Small intestine (tissue), 7 donors: ENCODE results near the gene FASTKD1. TPM values are rescaled to one million over a fixed set of nuclear protein-coding genes. Genes with fewer than 3 reads are reported as not detected.
"Not testable (repeated sequence)": the region's sequence is repeated elsewhere in the genome, so short reads cannot be mapped to it uniquely, and the experiment has no call there.

Experiments
- DNase-seq, 2 donors: peaks; one replicate each; pipeline versions ENCODE4 v3.0.0 to v3.0.0-alpha.2; 2013
- FAIRE-seq: peaks from 2 replicates; lab custom pipeline; 2012; peaks lifted over from hg19 to GRCh38; lab: Jason Lieb, UNC
- H3K27ac ChIP-seq, 3 donors: one replicate each; pipeline ENCODE4 v1.5.1; 2013; ENCODE audit warnings: low read length in 2 of 3, mild to moderate bottlenecking in 2 of 3, control low read depth in 1 of 3, inconsistent platforms in 1 of 3, low read depth in 1 of 3, moderate library complexity in 1 of 3
- H3K27me3 ChIP-seq, 3 donors: one replicate each; pipeline ENCODE4 v1.6.1; 2013; ENCODE audit warnings: low read length in 3 of 3, inconsistent platforms in 1 of 3; ENCODE audit not compliant: control insufficient read depth in 3 of 3, insufficient read depth in 3 of 3
- H3K36me3 ChIP-seq, 3 donors: one replicate each; pipeline ENCODE4 v1.6.1; 2013; ENCODE audit warnings: low read length in 3 of 3, inconsistent platforms in 1 of 3, low read depth in 1 of 3, mild to moderate bottlenecking in 1 of 3, moderate library complexity in 1 of 3; ENCODE audit not compliant: control insufficient read depth in 3 of 3, insufficient read depth in 2 of 3
- H3K4me1 ChIP-seq, 3 donors: one replicate each; pipeline ENCODE4 v1.6.1; 2013; ENCODE audit warnings: low read length in 2 of 3, inconsistent platforms in 1 of 3, low read depth in 1 of 3, mild to moderate bottlenecking in 1 of 3, moderate library complexity in 1 of 3; ENCODE audit not compliant: control insufficient read depth in 3 of 3, insufficient read depth in 2 of 3
- H3K4me3 ChIP-seq, 3 donors: one replicate each; pipeline ENCODE4 v1.5.1; 2013; ENCODE audit warnings: low read length in 3 of 3, control low read depth in 1 of 3, inconsistent platforms in 1 of 3, low read depth in 1 of 3, mild to moderate bottlenecking in 1 of 3, moderate library complexity in 1 of 3
- H3K9me3 ChIP-seq, 2 donors: one replicate each; pipeline ENCODE4 v1.6.1; 2013; ENCODE audit warnings: low read depth in 1 of 2, low read length in 1 of 2; ENCODE audit not compliant: control insufficient read depth in 2 of 2, insufficient read depth in 1 of 2
- WGBS, 3 donors: extraction: QIAGEN DNeasy Blood & Tissue Kit; methylation state at CpG; one replicate each; pipeline ENCODE4 v1.1.7; 2013; 5-methylcytosine and 5-hydroxymethylcytosine counted together
- polyA plus RNA-seq, 4 donors: library from polyadenylated mRNA; stranded (reverse) in 3 of 4; unstranded in 1 of 4; fragments of 200-250 nt in 3 of 4; fragments of 120-200 nt in 1 of 4; gene quantifications; one replicate each; pipeline versions ENCODE4 v1.2.1 to v1.2.3, GENCODE V29; 2013
- donor health status: healthy with polysubstance abuse.
- donor health status: control.
- donor health status: control.
- donor health status: Bipolar disorder and iron deficiency.
- donor health status: healthy.

Gene FASTKD1
- polyA plus RNA-seq, 4 donors: 32.1 to 110 (median 52.6) TPM

- no peak overlapping the region for H3K27ac ChIP-seq
- H3K4me3 ChIP-seq: no peak overlapping the region
- no peaks in the 10 kb centered on the region for H3K4me1 ChIP-seq
- FAIRE-seq: no peak
- no peak for DNase-seq
- whole genome bisulfite sequencing, 3 donors: 69 to 73% (median 73%) methylated on average over 2 of the region's 2 CpGs
- no peaks in the 10 kb centered on the region for H3K27me3 ChIP-seq
- peaks cover 0 to 4% (median 2%) of the 10 kb centered on the region in 3 donors for H3K36me3 ChIP-seq
- H3K9me3 ChIP-seq: no peaks in the 10 kb centered on the region
These were observed 48.2 kb downstream of the FASTKD1 start for GRCh38 chr2:169525434-169525833.

GRCh38 chr2:169523681-169524080 is 50.0 kb downstream of the FASTKD1 start:
- H3K36me3 ChIP-seq: no peaks in the 10 kb centered on the region
- no peak overlapping the region for H3K4me3 ChIP-seq
- H3K9me3 ChIP-seq: no peaks in the 10 kb centered on the region
- DNase-seq: no peak
- FAIRE-seq: no peak
- H3K4me1 ChIP-seq: no peaks in the 10 kb centered on the region
- no peaks in the 10 kb centered on the region for H3K27me3 ChIP-seq
- WGBS, 3 donors: 55 to 71% (median 63%) methylated on average over 5 of the region's 5 CpGs
- H3K27ac ChIP-seq: no peak overlapping the region

GRCh38 chr2:169520896-169521295 is 52.8 kb downstream of the FASTKD1 start:
- DNase-seq (no peak), FAIRE-seq (no peak)
- H3K4me1 ChIP-seq: no peaks in the 10 kb centered on the region
- H3K36me3 ChIP-seq: no peaks in the 10 kb centered on the region
- no peak overlapping the region for H3K4me3 ChIP-seq
- no peak overlapping the region for H3K27ac ChIP-seq
- no peaks in the 10 kb centered on the region for H3K27me3 ChIP-seq
- no peaks in the 10 kb centered on the region for H3K9me3 ChIP-seq

GRCh38 chr2:169516488-169516995 is 57.1 kb downstream of the FASTKD1 start:
- not testable (repeated sequence) for H3K4me3 ChIP-seq, H3K9me3 ChIP-seq, H3K36me3 ChIP-seq, H3K27ac ChIP-seq, FAIRE-seq, H3K27me3 ChIP-seq
- WGBS, 3 donors: 91 to 96% (median 95%) methylated on average over 10 of the region's 10 CpGs
- peak in 1 of 2 donors; percentile 17 for DNase-seq
- peaks cover 0 to 15% (median 0%) of the 10 kb centered on the region in 3 donors for H3K4me1 ChIP-seq

- not testable (repeated sequence) for FAIRE-seq, DNase-seq, H3K36me3 ChIP-seq, H3K27ac ChIP-seq, H3K27me3 ChIP-seq, H3K4me3 ChIP-seq, H3K9me3 ChIP-seq
- peaks cover 0 to 20% (median 0%) of the 10 kb centered on the region in 3 donors for H3K4me1 ChIP-seq
- 89 to 91% (median 90%) methylated on average over 7 of the region's 7 CpGs for WGBS, 3 donors
These were observed 58.9 kb downstream of the FASTKD1 start for GRCh38 chr2:169514758-169515157.

GRCh38 chr2:169513926-169514325 is 59.7 kb downstream of the FASTKD1 start:
- Histone ChIP-seq H3K4me3 (no peak overlapping the region), H3K36me3 (no peaks in the 10 kb centered on the region), H3K27ac (no peak overlapping the region), H3K9me3 (no peaks in the 10 kb centered on the region), H3K4me1 (peaks cover 0 to 20% (median 1%) of the 10 kb centered on the region in 3 donors), H3K27me3 (no peaks in the 10 kb centered on the region)
- no peak for FAIRE-seq
- no peak for DNase-seq
- WGBS, 3 donors: 80 to 93% (median 87%) methylated on average over 3 of the region's 3 CpGs

GRCh38 chr2:169513094-169513493 is 60.6 kb downstream of the FASTKD1 start:
- H3K36me3 ChIP-seq: no peaks in the 10 kb centered on the region
- H3K27ac ChIP-seq: no peak overlapping the region
- 86 to 93% (median 93%) methylated on average over 1 of the region's 1 CpG for WGBS, 3 donors
- no peak for FAIRE-seq
- DNase-seq: no peak
- H3K27me3 ChIP-seq: no peaks in the 10 kb centered on the region
- peaks cover 0 to 20% (median 1%) of the 10 kb centered on the region in 3 donors for H3K4me1 ChIP-seq
- no peak overlapping the region for H3K4me3 ChIP-seq
- no peaks in the 10 kb centered on the region for H3K9me3 ChIP-seq

- peak overlapping the region in 1 of 3 donors; percentile 31 for H3K27ac ChIP-seq
- peaks cover 0 to 20% (median 1%) of the 10 kb centered on the region in 3 donors for H3K4me1 ChIP-seq
- no peak for DNase-seq
- 46 to 62% (median 56%) methylated on average over 2 of the region's 2 CpGs for WGBS, 3 donors
- no peaks in the 10 kb centered on the region for H3K27me3 ChIP-seq
- H3K4me3 ChIP-seq: no peak overlapping the region
- no peak for FAIRE-seq
- H3K9me3 ChIP-seq: no peaks in the 10 kb centered on the region
- H3K36me3 ChIP-seq: no peaks in the 10 kb centered on the region
These were observed 61.1 kb downstream of the FASTKD1 start for GRCh38 chr2:169512525-169512924.

- H3K27ac ChIP-seq: peak overlapping the region in 1 of 3 donors; percentile 31
- FAIRE-seq: peak; percentile 19
- peaks cover 0 to 20% (median 1%) of the 10 kb centered on the region in 3 donors for H3K4me1 ChIP-seq
- no peak overlapping the region for H3K4me3 ChIP-seq
- 16 to 62% (median 59%) methylated on average over 1 of the region's 1 CpG for WGBS, 3 donors
- no peaks in the 10 kb centered on the region for H3K27me3 ChIP-seq
- H3K36me3 ChIP-seq: no peaks in the 10 kb centered on the region
- peak in 1 of 2 donors; percentile 76 for DNase-seq
- H3K9me3 ChIP-seq: peaks cover 0 to under 1% of the 10 kb centered on the region in 2 donors
These were observed 61.8 kb downstream of the FASTKD1 start for GRCh38 chr2:169511818-169512217.
